ENCODE results near the gene PSMD13. TPM values are rescaled to one million over a fixed set of nuclear protein-coding genes. Genes with fewer than 3 reads are reported as not detected.
A peak's percentile ranks its signal among the peaks of the same experiment; 100 is the strongest.
"Not testable (repeated sequence)": the region's sequence is repeated elsewhere in the genome, so short reads cannot be mapped to it uniquely, and the experiment has no call there.

PSMD13 gene
- total and polyA plus RNA-seq, 3 experiments from 2014 or later, result 218 to 237 (median 235) TPM

- ChIA-PET POLR2A (no interaction called here), CTCF (interaction anchor here (0.7 to 2.4 kb wide), 2 partner anchors 8 to 35 kb away, joined by 3 to 9 read pairs; partner anchors contain the start of genes BET1L and RIC8A)
- H3K27me3 ChIP-seq (ENCODE audit: insufficient read depth, low read length, poor library complexity, severe bottlenecking), result no peaks in the 10 kb centered on the region
- no peaks in the 10 kb centered on the region for H3K9me3 ChIP-seq (ENCODE audit: low read length)
- H3K4me1 ChIP-seq (ENCODE audit: insufficient read depth, low read length), result peaks cover 2% of the 10 kb centered on the region
- H3K4me3 ChIP-seq (ENCODE audit: low read length), result no peak overlapping the region
- Mint-ChIP-seq H3K4me1 (peaks cover 4 to 9% (median 8%) of the 10 kb centered on the region in 3 donors), H3K9me3 (no peaks in the 10 kb centered on the region), H3K27ac (peak overlapping the region in 4 of 8 donors; percentile 17 to 70 (median 56)), H3K4me3 (no peak overlapping the region), H3K36me3 (peaks cover 0 to 69% (median 12%) of the 10 kb centered on the region in 3 donors), H3K27me3 (no peaks in the 10 kb centered on the region)
- peaks cover 41% of the 10 kb centered on the region for H3K36me3 ChIP-seq (ENCODE audit: insufficient read depth, low read length)
- no peak for DNase-seq
- no peak overlapping the region for H3K27ac ChIP-seq (ENCODE audit: low read depth, low read length)
Measured at GRCh38 chr11:215581-216037, 21.2 kb upstream of the PSMD13 start.

GRCh38 chr11:216081-216974 lies 20.4 kb upstream of the PSMD13 start:
- no peak for DNase-seq
- Mint-ChIP-seq H3K4me3 (no peak overlapping the region), H3K4me1 (peaks cover 2 to 8% (median 2%) of the 10 kb centered on the region in 3 donors), H3K27ac (peak overlapping the region in 6 of 8 donors; percentile 17 to 66 (median 42)), H3K36me3 (peaks cover 0 to 61% (median 12%) of the 10 kb centered on the region in 3 donors), H3K9me3 (no peaks in the 10 kb centered on the region), H3K27me3 (no peaks in the 10 kb centered on the region)
- Histone ChIP-seq H3K27ac (ENCODE audit: low read depth, low read length) (no peak overlapping the region), H3K27me3 (ENCODE audit: insufficient read depth, low read length, poor library complexity, severe bottlenecking) (no peaks in the 10 kb centered on the region), H3K4me3 (ENCODE audit: low read length) (no peak overlapping the region), H3K4me1 (ENCODE audit: insufficient read depth, low read length) (no peaks in the 10 kb centered on the region), H3K9me3 (ENCODE audit: low read length) (no peaks in the 10 kb centered on the region), H3K36me3 (ENCODE audit: insufficient read depth, low read length) (peaks cover 34% of the 10 kb centered on the region)
- CTCF ChIA-PET, result interaction anchor here (0.7 to 2.4 kb wide), 3 partner anchors 9 to 89 kb away, joined by 3 to 9 read pairs (median 3); partner anchors contain the start of genes BET1L and RIC8A
- POLR2A ChIA-PET, result interaction anchor here (0.7 kb wide), 1 partner anchor 9 kb away, joined by 3 read pairs; the partner anchor contains the start of genes BET1L and RIC8A

- H3K4me3 ChIP-seq (ENCODE audit: low read length), result no peak overlapping the region
- peaks cover 20% of the 10 kb centered on the region for H3K36me3 ChIP-seq (ENCODE audit: insufficient read depth, low read length)
- H3K27me3 ChIP-seq (ENCODE audit: insufficient read depth, low read length, poor library complexity, severe bottlenecking), result no peaks in the 10 kb centered on the region
- H3K4me1 ChIP-seq (ENCODE audit: insufficient read depth, low read length), result no peaks in the 10 kb centered on the region
- Mint-ChIP-seq H3K27ac (peak overlapping the region in 4 of 8 donors; percentile 66 to 84 (median 76)), H3K9me3 (no peaks in the 10 kb centered on the region), H3K27me3 (no peaks in the 10 kb centered on the region), H3K4me1 (peaks cover 0 to 5% (median 0%) of the 10 kb centered on the region in 3 donors), H3K36me3 (peaks cover 0 to 60% (median 12%) of the 10 kb centered on the region in 3 donors), H3K4me3 (peak overlapping the region in 1 of 7 donors; percentile 52)
- no peak for DNase-seq
- CTCF ChIA-PET, result interaction anchor here (0.9 to 2.4 kb wide), 2 partner anchors 33 to 87 kb away, joined by 3 to 9 read pairs; no protein-coding TSS in a partner anchor
- no peaks in the 10 kb centered on the region for H3K9me3 ChIP-seq (ENCODE audit: low read length)
- POLR2A ChIA-PET, result no interaction called here
- H3K27ac ChIP-seq (ENCODE audit: low read depth, low read length), result no peak overlapping the region
Measured at GRCh38 chr11:217704-218103, 19.1 kb upstream of the PSMD13 start.

- H3K4me1 ChIP-seq (ENCODE audit: insufficient read depth, low read length), result no peaks in the 10 kb centered on the region
- H3K27me3 Mint-ChIP-seq, result no peaks in the 10 kb centered on the region
- H3K36me3 ChIP-seq (ENCODE audit: insufficient read depth, low read length), result peaks cover 10% of the 10 kb centered on the region
- no peaks in the 10 kb centered on the region for H3K9me3 ChIP-seq (ENCODE audit: low read length)
- no peak overlapping the region for H3K4me3 Mint-ChIP-seq
- H3K27me3 ChIP-seq (ENCODE audit: insufficient read depth, low read length, poor library complexity, severe bottlenecking), result no peaks in the 10 kb centered on the region
- POLR2A ChIA-PET, result no interaction called here
- CTCF ChIA-PET, result no interaction called here
- peaks cover 0 to 5% (median 0%) of the 10 kb centered on the region in 3 donors for H3K4me1 Mint-ChIP-seq
- peaks cover 0 to 53% (median 9%) of the 10 kb centered on the region in 3 donors for H3K36me3 Mint-ChIP-seq
- H3K9me3 Mint-ChIP-seq, result peaks cover 0 to 1% (median 0%) of the 10 kb centered on the region in 5 donors
- H3K27ac ChIP-seq (ENCODE audit: low read depth, low read length), result no peak overlapping the region
- no peak for DNase-seq
- H3K4me3 ChIP-seq (ENCODE audit: low read length), result no peak overlapping the region
- H3K27ac Mint-ChIP-seq, result peak overlapping the region in 3 of 8 donors; percentile 27 to 42 (median 30)
Measured at GRCh38 chr11:218815-219593, 17.8 kb upstream of the PSMD13 start.

- H3K9me3 Mint-ChIP-seq; CTCF ChIA-PET; H3K4me3 ChIP-seq (ENCODE audit: low read length); H3K27me3 ChIP-seq (ENCODE audit: insufficient read depth, low read length, poor library complexity, severe bottlenecking); H3K4me1 ChIP-seq (ENCODE audit: insufficient read depth, low read length); POLR2A ChIA-PET; H3K9me3 ChIP-seq (ENCODE audit: low read length); H3K4me1 Mint-ChIP-seq; H3K27me3 Mint-ChIP-seq; H3K27ac ChIP-seq (ENCODE audit: low read depth, low read length); DNase-seq; H3K27ac Mint-ChIP-seq; H3K4me3 Mint-ChIP-seq; H3K36me3 ChIP-seq (ENCODE audit: insufficient read depth, low read length): not testable (repeated sequence)
- H3K36me3 Mint-ChIP-seq, result peaks cover 0 to 39% (median 7%) of the 10 kb centered on the region in 3 donors
Measured at GRCh38 chr11:220641-221215, 16.0 kb upstream of the PSMD13 start.

- CTCF ChIA-PET, result no interaction called here
- no peaks in the 10 kb centered on the region for H3K27me3 Mint-ChIP-seq
- POLR2A ChIA-PET, result no interaction called here
- H3K4me1 Mint-ChIP-seq, result peaks cover 0 to 5% (median 0%) of the 10 kb centered on the region in 3 donors
- no peak for DNase-seq
- Histone ChIP-seq H3K36me3 (ENCODE audit: insufficient read depth, low read length) (peaks cover 6% of the 10 kb centered on the region), H3K9me3 (ENCODE audit: low read length) (no peaks in the 10 kb centered on the region), H3K4me3 (ENCODE audit: low read length) (no peak overlapping the region), H3K4me1 (ENCODE audit: insufficient read depth, low read length) (no peaks in the 10 kb centered on the region), H3K27me3 (ENCODE audit: insufficient read depth, low read length, poor library complexity, severe bottlenecking) (no peaks in the 10 kb centered on the region), H3K27ac (ENCODE audit: low read depth, low read length) (no peak overlapping the region)
- H3K9me3 Mint-ChIP-seq, result peaks cover 0 to 1% (median 0%) of the 10 kb centered on the region in 5 donors
- H3K36me3 Mint-ChIP-seq, result peaks cover 0 to 39% (median 7%) of the 10 kb centered on the region in 3 donors
- H3K27ac Mint-ChIP-seq, result no peak overlapping the region
- no peak overlapping the region for H3K4me3 Mint-ChIP-seq
Measured at GRCh38 chr11:221539-221938, 15.2 kb upstream of the PSMD13 start.

GRCh38 chr11:221998-222789 lies 14.6 kb upstream of the PSMD13 start:
- Mint-ChIP-seq H3K27me3 (no peaks in the 10 kb centered on the region), H3K36me3 (peaks cover 0 to 39% (median 7%) of the 10 kb centered on the region in 3 donors), H3K4me3 (peak overlapping the region in 1 of 7 donors; percentile 2), H3K9me3 (peaks cover 0 to 1% (median 0%) of the 10 kb centered on the region in 5 donors), H3K4me1 (peaks cover 0 to 5% (median 0%) of the 10 kb centered on the region in 3 donors), H3K27ac (peak overlapping the region in 2 of 8 donors; percentile 50 to 54)
- no peak for DNase-seq
- Histone ChIP-seq H3K4me1 (ENCODE audit: insufficient read depth, low read length) (no peaks in the 10 kb centered on the region), H3K4me3 (ENCODE audit: low read length) (no peak overlapping the region), H3K36me3 (ENCODE audit: insufficient read depth, low read length) (peaks cover 6% of the 10 kb centered on the region), H3K27me3 (ENCODE audit: insufficient read depth, low read length, poor library complexity, severe bottlenecking) (no peaks in the 10 kb centered on the region), H3K27ac (ENCODE audit: low read depth, low read length) (no peak overlapping the region), H3K9me3 (ENCODE audit: low read length) (no peaks in the 10 kb centered on the region)
- POLR2A ChIA-PET, result no interaction called here
- CTCF ChIA-PET, result no interaction called here

All from CD8-positive, alpha-beta memory T cell (primary cell).